ENCODE measurements around the gene ZSWIM4. TPM values are rescaled to one million over a fixed set of nuclear protein-coding genes. Genes with fewer than 3 reads are reported as not detected.

The ZSWIM4 gene
- total RNA-seq, 1 experiment from 2014 or later: 2.7 TPM

DNA sequence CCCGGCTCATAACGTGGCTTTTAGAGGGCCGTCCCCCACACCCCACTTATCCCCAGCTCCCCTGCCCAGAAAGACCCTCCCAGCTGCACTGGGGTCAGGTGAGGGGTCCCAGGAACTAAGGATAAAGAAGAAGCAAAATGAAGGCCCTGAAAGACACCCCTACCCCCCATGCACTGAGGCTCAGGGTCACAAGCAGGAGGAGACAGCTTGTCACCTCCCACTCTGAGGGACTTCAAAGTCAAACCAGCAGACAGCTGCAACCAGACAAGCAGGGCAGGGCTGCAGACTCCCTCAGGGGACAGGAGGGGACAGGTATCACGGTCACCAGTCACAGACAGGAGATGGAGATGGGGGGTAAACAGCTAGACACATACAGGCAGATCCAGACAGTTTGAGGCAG is 75.6 kb downstream of the ZSWIM4 start:
- DNase-seq (ENCODE audit: low read depth): no peak

DNA sequence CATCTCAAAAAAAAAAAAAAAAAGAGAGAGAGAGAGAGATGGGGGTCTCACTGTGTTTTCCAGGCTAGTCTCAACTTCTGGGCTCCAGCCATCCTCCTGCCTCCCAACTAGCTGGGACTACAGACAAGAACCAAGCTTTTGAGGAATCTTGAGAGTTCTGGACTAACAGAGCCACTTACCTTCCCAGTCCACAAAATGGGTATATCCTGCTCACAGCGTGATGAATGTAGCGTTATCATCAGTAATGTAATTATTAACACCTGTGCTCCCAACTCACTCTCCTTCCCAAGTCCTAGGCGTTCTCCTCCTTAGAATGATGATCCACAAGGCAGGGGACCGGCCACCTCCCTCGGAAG is 77.1 kb downstream of the ZSWIM4 start:
- no peak for DNase-seq (ENCODE audit: low read depth)

DNA sequence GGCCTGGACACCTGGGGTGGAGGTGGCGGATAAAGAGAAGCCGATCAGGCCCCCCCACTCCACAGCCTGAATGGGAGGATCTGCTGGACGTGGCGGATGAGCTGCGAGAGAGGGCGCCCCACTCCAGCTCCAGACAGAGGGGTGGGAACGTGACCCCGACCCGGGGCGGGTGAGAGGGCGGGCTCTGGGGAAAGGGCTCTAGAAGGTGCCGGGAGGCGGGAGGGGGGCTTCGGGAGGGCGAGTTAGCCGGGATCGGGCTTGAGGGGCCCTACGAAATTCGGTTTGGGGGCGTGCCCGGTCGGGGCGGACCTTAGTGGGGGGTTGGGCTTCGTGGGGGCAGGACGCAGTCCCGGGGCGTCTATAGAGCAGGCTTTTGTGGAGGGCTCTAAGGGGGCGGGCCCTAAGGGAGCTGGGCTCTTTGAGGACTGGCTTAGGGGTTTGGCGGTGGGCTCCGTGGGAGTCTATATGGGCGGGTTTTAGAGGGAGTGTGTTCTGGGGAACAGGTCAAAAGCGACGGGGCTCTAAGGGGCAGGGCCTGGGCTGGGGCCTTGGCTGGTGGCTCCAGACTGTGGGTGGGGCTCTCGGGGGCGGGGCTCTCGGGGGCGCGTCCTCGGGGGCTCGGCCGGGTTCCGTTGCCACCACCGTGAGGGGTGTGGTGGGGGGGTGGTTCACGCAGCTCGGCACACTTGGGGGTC is 77.6 kb downstream of the ZSWIM4 start:
- no peak for DNase-seq (ENCODE audit: low read depth)

DNA sequence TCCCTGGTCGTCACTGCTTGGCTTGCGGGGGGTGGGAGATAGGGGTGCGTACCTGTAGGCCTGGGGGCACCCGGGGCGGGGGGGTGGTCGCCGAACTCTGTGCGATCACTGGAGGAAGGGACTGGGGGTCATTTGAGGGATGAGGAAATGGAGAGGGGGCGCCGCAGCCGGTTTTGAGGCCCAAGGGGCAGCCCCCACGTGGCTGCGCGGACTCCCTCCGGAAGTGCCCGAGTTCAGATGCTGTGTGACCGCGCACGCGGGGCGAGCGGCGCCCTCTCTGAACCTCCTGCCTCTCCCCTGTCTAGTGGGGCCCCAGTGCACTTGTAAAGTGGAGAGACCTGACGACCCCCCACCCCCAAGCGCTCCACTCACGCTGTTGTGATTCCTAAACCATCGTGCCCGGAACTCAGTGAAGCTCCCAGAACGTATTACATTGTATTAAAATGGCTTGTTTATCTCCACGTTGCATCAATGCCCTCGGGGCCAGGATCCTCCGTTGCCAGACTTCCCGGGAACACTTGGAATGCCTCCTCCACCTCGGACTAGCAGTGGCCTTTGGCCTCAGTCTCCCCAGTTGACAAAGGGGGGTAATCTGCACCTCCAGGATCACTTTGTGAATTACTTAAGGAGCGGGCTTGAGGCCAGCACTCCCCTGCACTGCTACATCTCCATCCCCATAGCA is 78.7 kb downstream of the ZSWIM4 start:
- no peak for DNase-seq (ENCODE audit: low read depth)

DNA sequence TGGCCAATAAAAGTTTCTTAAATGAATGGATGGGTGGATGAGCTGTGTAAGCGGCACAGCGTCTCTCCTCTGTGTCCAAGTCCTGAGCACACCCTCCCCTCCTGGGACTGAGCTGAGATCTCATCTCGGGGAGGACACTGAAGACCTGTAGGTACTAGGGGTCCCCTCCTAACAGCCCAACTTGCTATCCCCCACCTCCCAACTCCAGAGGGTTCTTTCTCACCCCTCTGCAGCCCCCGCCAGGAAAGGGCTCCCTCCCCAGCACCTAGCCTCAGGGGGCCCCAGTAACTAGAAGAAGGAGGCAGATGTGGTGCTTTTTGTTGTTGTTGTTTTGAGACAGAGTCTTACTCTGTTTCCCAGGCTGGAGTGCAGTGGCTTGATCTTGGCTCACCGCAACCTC is 80.6 kb downstream of the ZSWIM4 start:
- no peak for DNase-seq (ENCODE audit: low read depth)

DNA sequence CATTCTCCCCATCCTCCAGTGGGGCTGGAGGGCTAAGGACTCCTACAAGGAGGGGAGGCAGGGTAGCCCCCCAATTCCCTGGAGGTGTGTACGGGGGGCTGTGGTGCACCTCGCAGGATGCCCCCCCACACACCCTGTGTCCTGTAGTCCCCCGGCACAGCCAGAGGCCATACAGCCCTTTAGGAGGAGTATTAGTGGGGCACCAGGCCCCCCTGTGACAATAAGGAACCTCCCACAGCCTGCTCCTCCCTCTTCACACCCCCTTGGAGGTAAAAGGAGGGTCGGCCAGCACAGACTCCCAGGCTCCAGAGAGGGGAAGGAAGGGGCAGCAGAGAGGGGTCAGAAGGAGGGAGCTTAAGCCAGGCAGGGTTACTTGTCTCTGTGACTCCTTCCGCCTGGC is 81.6 kb downstream of the ZSWIM4 start, which contains the start of gene NANOS3:
Gene NANOS3 (plus strand): TSS at position 301 of the 400 bp plus-strand sequence. CDS start 115 bp downstream, outside the sequence.
- DNase-seq (ENCODE audit: low read depth): no peak

DNA sequence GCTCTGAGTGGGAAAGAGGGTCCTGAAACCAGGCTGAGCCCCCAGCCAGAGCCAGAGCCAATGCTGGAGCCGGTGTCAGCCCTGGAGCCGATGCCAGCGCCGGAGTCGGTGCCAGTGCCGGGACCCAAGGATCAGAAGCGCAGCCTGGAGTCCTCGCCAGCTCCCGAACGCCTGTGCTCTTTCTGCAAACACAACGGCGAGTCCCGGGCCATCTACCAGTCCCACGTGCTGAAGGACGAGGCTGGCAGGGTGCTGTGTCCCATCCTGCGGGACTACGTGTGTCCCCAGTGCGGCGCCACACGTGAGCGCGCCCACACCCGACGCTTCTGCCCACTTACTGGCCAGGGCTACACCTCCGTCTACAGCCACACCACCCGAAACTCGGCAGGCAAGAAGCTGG is 82.1 kb downstream of the ZSWIM4 start:
- DNase-seq (ENCODE audit: low read depth): no peak

DNA sequence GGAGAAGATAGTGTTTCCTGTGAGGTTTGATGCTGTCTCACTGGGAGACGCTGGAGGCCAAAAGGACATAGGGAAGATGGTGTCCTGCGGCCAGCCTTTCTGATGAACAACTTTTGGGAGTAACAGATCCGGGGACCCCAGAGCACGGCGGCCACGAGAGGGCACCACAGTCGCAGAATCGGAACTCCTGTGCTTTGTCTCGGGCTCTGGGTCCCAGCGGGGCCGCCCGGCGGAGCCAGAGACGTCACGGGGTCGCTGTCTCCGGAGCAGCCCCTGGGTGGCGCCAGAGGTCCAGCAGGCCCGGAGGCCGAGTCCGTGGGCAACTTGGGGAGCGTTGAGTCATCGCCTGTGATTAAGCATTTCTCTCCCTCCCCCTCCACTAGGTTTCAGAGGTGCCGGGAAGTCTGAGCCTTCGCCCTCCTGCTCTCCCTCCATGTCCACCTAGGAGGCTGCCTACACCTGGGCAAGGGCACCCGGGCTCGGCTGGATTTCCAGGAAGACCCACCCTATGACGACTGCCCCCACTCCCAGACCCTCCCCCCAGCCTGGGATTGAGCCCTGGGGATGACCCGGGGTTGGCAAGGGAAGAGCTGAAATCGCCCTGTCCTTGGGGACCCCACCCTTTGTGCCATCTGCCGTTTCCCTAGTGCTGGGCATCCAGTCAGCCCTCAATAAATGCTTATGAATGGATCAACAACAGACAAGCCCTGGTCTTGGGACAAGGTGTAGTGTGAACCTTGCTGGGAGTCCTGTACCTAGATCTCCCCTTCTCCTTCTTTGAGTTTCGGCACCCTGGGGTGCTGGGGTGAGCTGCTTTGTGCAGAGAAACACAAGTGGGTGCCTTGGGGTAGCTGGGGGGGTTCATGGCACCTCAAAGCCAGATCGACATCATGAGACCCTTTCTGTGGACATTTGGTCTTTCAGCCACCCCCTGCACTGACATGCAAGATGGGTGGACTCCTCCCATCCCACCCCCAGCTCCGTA is 85.1 kb downstream of the ZSWIM4 start:
- peak; percentile 96 for DNase-seq (ENCODE audit: low read depth)

DNA sequence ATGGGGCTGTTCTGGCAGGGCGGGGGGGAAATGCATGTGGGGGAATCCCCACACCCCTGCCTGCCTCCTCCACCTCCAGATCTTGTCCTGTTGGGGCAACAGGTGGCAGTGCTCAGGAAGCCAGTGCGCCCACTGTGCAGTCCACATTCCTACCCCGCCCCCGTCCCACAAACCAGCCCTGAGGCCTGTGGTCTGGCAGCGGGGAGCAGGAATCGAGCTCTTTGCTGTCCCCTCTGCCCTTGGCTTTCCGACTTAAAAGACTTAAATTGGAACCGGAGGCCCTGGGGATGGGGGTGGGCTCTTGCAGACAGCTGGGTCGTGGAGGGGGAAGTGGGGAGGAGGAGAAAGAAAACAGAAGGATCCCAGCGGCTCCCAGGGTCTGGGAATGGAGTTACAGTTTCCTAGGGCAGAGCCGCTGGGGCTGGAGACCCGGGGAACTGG is 86.0 kb downstream of the ZSWIM4 start:
- DNase-seq (ENCODE audit: low read depth): no peak

Small RNAs within 50 kb of the gene (small RNA-seq; reads per million reads assigned to genes)
- gene MIR181C (2.3 reads per million, percentile 84 among the genes with 10 or more reads in this experiment), gene MIR181D (2.6 reads per million, percentile 84 among the genes with 10 or more reads in this experiment), gene RN7SL619P (not detected)

Other genes starting within 250 kb of the ZSWIM4 start
- 60.0 and 65.9 TPM in 2 replicates for gene MRI1, start 30.9 kb upstream of the ZSWIM4 start, total RNA-seq (2014; rRNA removed; shearing (Covaris generic))
- 382 and 486 TPM in 2 replicates for gene C19orf53, start 21.0 kb upstream of the ZSWIM4 start, total RNA-seq (2014; rRNA removed; shearing (Covaris generic))
- not detected in 2 replicates for gene NANOS3, start 81.7 kb downstream of the ZSWIM4 start, total RNA-seq (2014; rRNA removed; shearing (Covaris generic))
- 2.0 and 3.3 TPM in 2 replicates for gene BRME1, start 110.7 kb downstream of the ZSWIM4 start, total RNA-seq (2014; rRNA removed; shearing (Covaris generic))
- gene CC2D1A, start 110.8 kb downstream of the ZSWIM4 start, total RNA-seq (2014; rRNA removed; shearing (Covaris generic)): 16.8 and 19.7 TPM in 2 replicates
- 0.23 and 0.37 TPM in 2 replicates for gene PODNL1, start 143.0 kb downstream of the ZSWIM4 start, total RNA-seq (2014; rRNA removed; shearing (Covaris generic))
- gene DCAF15, start 157.1 kb downstream of the ZSWIM4 start, total RNA-seq (2014; rRNA removed; shearing (Covaris generic)): 35.0 and 44.0 TPM in 2 replicates
- gene RFX1, start 210.9 kb downstream of the ZSWIM4 start, total RNA-seq (2014; rRNA removed; shearing (Covaris generic)): 3.1 and 3.8 TPM in 2 replicates
- gene RLN3, start 232.7 kb downstream of the ZSWIM4 start, total RNA-seq (2014; rRNA removed; shearing (Covaris generic)): not detected in 2 replicates
- 20.7 and 22.6 TPM in 2 replicates for gene IL27RA, start 236.3 kb downstream of the ZSWIM4 start, total RNA-seq (2014; rRNA removed; shearing (Covaris generic))

Measured in HT1080 (cell line).